ENCODE data around the gene TP53INP2.
"Not testable (repeated sequence)": the region's sequence is repeated elsewhere in the genome, so short reads cannot be mapped to it uniquely, and the experiment has no call there.

DNA sequence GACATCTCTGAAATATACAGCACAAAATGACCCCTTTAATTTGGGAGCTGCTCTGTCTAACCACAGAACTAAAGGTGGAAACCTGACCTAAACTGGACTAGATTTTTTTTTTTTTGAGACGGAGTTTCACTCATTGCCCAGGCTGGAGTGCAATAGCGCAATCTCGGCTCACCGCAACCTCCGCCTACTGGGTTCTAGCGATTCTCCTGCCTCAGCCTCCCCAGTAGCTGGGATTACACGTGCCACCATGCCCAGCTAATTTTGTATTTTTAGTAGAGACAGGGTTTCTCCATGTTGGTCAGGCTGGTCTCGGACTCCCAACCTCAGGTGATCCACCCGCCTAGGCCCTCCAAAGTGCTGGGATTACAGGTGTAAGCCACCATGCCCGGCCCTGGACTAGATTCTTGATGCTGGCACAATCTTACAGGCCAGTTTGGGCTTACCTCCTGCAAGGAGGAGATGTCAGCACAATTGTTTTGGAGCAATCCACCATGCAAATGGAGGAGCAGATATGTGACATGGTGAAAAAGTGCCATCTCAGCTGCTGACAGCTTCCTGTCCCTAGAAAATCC lies 9.9 kb downstream of the TP53INP2 start:
- TF ChIP-seq, protein P1, sequence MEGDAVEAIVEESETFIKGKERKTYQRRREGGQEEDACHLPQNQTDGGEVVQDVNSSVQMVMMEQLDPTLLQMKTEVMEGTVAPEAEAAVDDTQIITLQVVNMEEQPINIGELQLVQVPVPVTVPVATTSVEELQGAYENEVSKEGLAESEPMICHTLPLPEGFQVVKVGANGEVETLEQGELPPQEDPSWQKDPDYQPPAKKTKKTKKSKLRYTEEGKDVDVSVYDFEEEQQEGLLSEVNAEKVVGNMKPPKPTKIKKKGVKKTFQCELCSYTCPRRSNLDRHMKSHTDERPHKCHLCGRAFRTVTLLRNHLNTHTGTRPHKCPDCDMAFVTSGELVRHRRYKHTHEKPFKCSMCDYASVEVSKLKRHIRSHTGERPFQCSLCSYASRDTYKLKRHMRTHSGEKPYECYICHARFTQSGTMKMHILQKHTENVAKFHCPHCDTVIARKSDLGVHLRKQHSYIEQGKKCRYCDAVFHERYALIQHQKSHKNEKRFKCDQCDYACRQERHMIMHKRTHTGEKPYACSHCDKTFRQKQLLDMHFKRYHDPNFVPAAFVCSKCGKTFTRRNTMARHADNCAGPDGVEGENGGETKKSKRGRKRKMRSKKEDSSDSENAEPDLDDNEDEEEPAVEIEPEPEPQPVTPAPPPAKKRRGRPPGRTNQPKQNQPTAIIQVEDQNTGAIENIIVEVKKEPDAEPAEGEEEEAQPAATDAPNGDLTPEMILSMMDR (IDR thresholded peaks at IDR 0.05): not testable (repeated sequence)
- not testable (repeated sequence) for TF ChIP-seq EZH2 (IDR thresholded peaks at IDR 0.05; ENCODE audit: borderline replicate concordance, insufficient read depth, low read depth, low read length, poor library complexity, severe bottlenecking)
